HG03565 (cell line): ENCODE data around the gene COQ10B.

Experiments used
- ATAC-seq: cut with Tn5 transposase; IDR thresholded peaks from one replicate; pipeline ENCODE4 v1.9.1; 2021; ENCODE audit warnings: mild to moderate bottlenecking, moderate library complexity; ENCODE audit not compliant: unreplicated experiment

COQ10B gene

GRCh38 chr2:197499594-197500502 lies 46.5 kb downstream of the COQ10B start, which contains the start of the genes HSPD1 and HSPE1:
Gene HSPD1, minus strand, starts transcription at chr2:197499840. Its CDS starts 992 bp downstream, at chr2:197498848.
Gene HSPE1, plus strand, starts transcription at chr2:197500379. Its CDS starts 58 bp downstream, at chr2:197500437.
- ATAC-seq: peak; percentile 76

GRCh38 chr2:197500503-197501131 lies 47.3 kb downstream of the COQ10B start:
- ATAC-seq: peak; percentile 2

GRCh38 chr2:197502201-197502600 lies 48.8 kb downstream of the COQ10B start:
- ATAC-seq: no peak

GRCh38 chr2:197502685-197503084 lies 49.3 kb downstream of the COQ10B start:
- ATAC-seq: no peak

GRCh38 chr2:197504000-197504399 lies 50.6 kb downstream of the COQ10B start:
- ATAC-seq: no peak

GRCh38 chr2:197504512-197504911 lies 51.2 kb downstream of the COQ10B start:
- ATAC-seq: no peak

GRCh38 chr2:197506658-197507057 lies 53.3 kb downstream of the COQ10B start:
- no peak for ATAC-seq

- no peak for ATAC-seq
Measured at GRCh38 chr2:197513915-197514314, 60.6 kb downstream of the COQ10B start.

- ATAC-seq: no peak
Measured at GRCh38 chr2:197514754-197515153, 61.4 kb downstream of the COQ10B start.

- no peak for ATAC-seq
Measured at GRCh38 chr2:197515315-197515738, 62.0 kb downstream of the COQ10B start.

- ATAC-seq: peak; percentile 93
Measured at GRCh38 chr2:197515739-197516392, 62.5 kb downstream of the COQ10B start, which contains the start of gene MOB4. Gene MOB4, plus strand, starts transcription at chr2:197516066. Its CDS starts 21 bp downstream, at chr2:197516087.

- no peak for ATAC-seq
Measured at GRCh38 chr2:197516393-197516761, 63.0 kb downstream of the COQ10B start.

GRCh38 chr2:197517150-197517549 lies 63.8 kb downstream of the COQ10B start:
- ATAC-seq: no peak
